GM21717 (cell line): Measurements from ENCODE around the gene STYXL1.
"Not testable (repeated sequence)": the region's sequence is repeated elsewhere in the genome, so short reads cannot be mapped to it uniquely, and the experiment has no call there.

ENCODE experiments used
- ATAC-seq: cut with Tn5 transposase; IDR thresholded peaks from one replicate; pipeline ENCODE4 v1.9.1; 2021; ENCODE audit warnings: mild to moderate bottlenecking, moderate library complexity; ENCODE audit not compliant: unreplicated experiment

Gene STYXL1

GRCh38 chr7:76040126-76040525 lies 7.7 kb downstream of the STYXL1 start:
- ATAC-seq: no peak

GRCh38 chr7:76037310-76037709 lies 10.5 kb downstream of the STYXL1 start:
- no peak for ATAC-seq

- no peak for ATAC-seq
Observed at GRCh38 chr7:76031964-76032363, 15.8 kb downstream of the STYXL1 start.

GRCh38 chr7:76029682-76030081 lies 18.1 kb downstream of the STYXL1 start:
- ATAC-seq: not testable (repeated sequence)

- ATAC-seq: no peak
Observed at GRCh38 chr7:76023002-76023401, 24.8 kb downstream of the STYXL1 start.

GRCh38 chr7:76022026-76022780 lies 25.6 kb downstream of the STYXL1 start:
- ATAC-seq: no peak

GRCh38 chr7:76020031-76020714 lies 27.6 kb downstream of the STYXL1 start:
- no peak for ATAC-seq

GRCh38 chr7:76018520-76018919 lies 29.3 kb downstream of the STYXL1 start:
- not testable (repeated sequence) for ATAC-seq

GRCh38 chr7:76016191-76016947 lies 31.4 kb downstream of the STYXL1 start:
- ATAC-seq: no peak

GRCh38 chr7:76011442-76011861 lies 36.3 kb downstream of the STYXL1 start:
- no peak for ATAC-seq

GRCh38 chr7:76009672-76010600 lies 37.9 kb downstream of the STYXL1 start:
- ATAC-seq: no peak

GRCh38 chr7:76008156-76008687 lies 39.6 kb downstream of the STYXL1 start:
- no peak for ATAC-seq

GRCh38 chr7:76005004-76005403 lies 42.8 kb downstream of the STYXL1 start:
- ATAC-seq: not testable (repeated sequence)

GRCh38 chr7:76003351-76003750 lies 44.4 kb downstream of the STYXL1 start:
- no peak for ATAC-seq

- no peak for ATAC-seq
Observed at GRCh38 chr7:76002822-76003221, 45.0 kb downstream of the STYXL1 start.

- ATAC-seq: no peak
Observed at GRCh38 chr7:76002139-76002538, 45.7 kb downstream of the STYXL1 start.

GRCh38 chr7:76000566-76000965 lies 47.2 kb downstream of the STYXL1 start:
- ATAC-seq: no peak

- ATAC-seq: no peak
Observed at GRCh38 chr7:75998038-75998437, 49.8 kb downstream of the STYXL1 start.

GRCh38 chr7:75996476-75996875 lies 51.3 kb downstream of the STYXL1 start:
- ATAC-seq: no peak

- ATAC-seq: no peak
Observed at GRCh38 chr7:75995996-75996395, 51.8 kb downstream of the STYXL1 start.
